Activated CD8-positive, alpha-beta memory T cell treated with anti-CD3 and anti-CD28 coated beads, Interleukin-2, amount 10 ng/mL, durations not matched to agents 7 days and 5 days (primary cell): ENCODE measurements around the gene TPRX2. TPM values are rescaled to one million over a fixed set of nuclear protein-coding genes. Genes with fewer than 3 reads are reported as not detected.

ENCODE experiments used
- ATAC-seq: fragments of 150-1000 bp; cut with Tn5 transposase; one replicate; pipeline ENCODE4 v1.10.0; 2021; ENCODE audit warnings: moderate library complexity
- CTCF ChIA-PET: fragments of 350-600 bp; sonication (Branson Sonifier 250); formaldehyde crosslinking; loops from one replicate; lab custom pipeline; 2021; ENCODE audit warnings: antibody characterized with exemption; lab: Charles Lee
- DNase-seq: peaks from one replicate; pipeline ENCODE4 v3.0.0-alpha.2; 2020
- H3K27ac Mint-ChIP-seq: one replicate; pipeline ENCODE4 v1.8.0; 2021; ENCODE audit warnings: mild to moderate bottlenecking, mixed read lengths
- H3K27me3 Mint-ChIP-seq: one replicate; pipeline ENCODE4 v1.8.0; 2021; ENCODE audit warnings: mixed read lengths
- H3K36me3 Mint-ChIP-seq: one replicate; pipeline ENCODE4 v1.8.0; 2021; ENCODE audit warnings: mild to moderate bottlenecking, mixed read lengths
- H3K4me1 Mint-ChIP-seq: one replicate; pipeline ENCODE4 v1.8.0; 2021; ENCODE audit warnings: mixed read lengths
- H3K4me3 Mint-ChIP-seq: one replicate; pipeline ENCODE4 v1.8.0; 2021; ENCODE audit warnings: mild to moderate bottlenecking, moderate library complexity, mixed read lengths
- H3K9me3 Mint-ChIP-seq: one replicate; pipeline ENCODE4 v1.8.0; 2022; ENCODE audit warnings: low read depth, mixed read lengths
- total RNA-seq, 2 experiments: library from RNA; stranded (reverse); gene quantifications; one replicate each; pipeline ENCODE4 v1.2.3, GENCODE V29; 2021

Gene TPRX2
- total RNA-seq, 2 experiments from 2014 or later = not detected

- H3K27ac Mint-ChIP-seq = no peak overlapping the region
- ATAC-seq = no peak
- peaks cover 3% of the 10 kb centered on the region for H3K9me3 Mint-ChIP-seq
- H3K36me3 Mint-ChIP-seq = no peaks in the 10 kb centered on the region
- peaks cover 7% of the 10 kb centered on the region for H3K27me3 Mint-ChIP-seq
- CTCF ChIA-PET = no interaction called here
- DNase-seq = no peak
- H3K4me3 Mint-ChIP-seq = no peak overlapping the region
- H3K4me1 Mint-ChIP-seq = no peaks in the 10 kb centered on the region
Measured at GRCh38 chr19:47881757-47882156, 22.7 kb downstream of the TPRX2 start.

- CTCF ChIA-PET = no interaction called here
- no peak overlapping the region for H3K27ac Mint-ChIP-seq
- H3K4me1 Mint-ChIP-seq = no peaks in the 10 kb centered on the region
- peaks cover 3% of the 10 kb centered on the region for H3K9me3 Mint-ChIP-seq
- DNase-seq (no peak), ATAC-seq (no peak)
- no peaks in the 10 kb centered on the region for H3K36me3 Mint-ChIP-seq
- H3K27me3 Mint-ChIP-seq = peaks cover 7% of the 10 kb centered on the region
- no peak overlapping the region for H3K4me3 Mint-ChIP-seq
Measured at GRCh38 chr19:47882890-47883289, 23.9 kb downstream of the TPRX2 start.

- H3K36me3 Mint-ChIP-seq = no peaks in the 10 kb centered on the region
- no peak overlapping the region for H3K27ac Mint-ChIP-seq
- ATAC-seq (no peak), DNase-seq (no peak)
- CTCF ChIA-PET = no interaction called here
- peaks cover 7% of the 10 kb centered on the region for H3K27me3 Mint-ChIP-seq
- no peaks in the 10 kb centered on the region for H3K4me1 Mint-ChIP-seq
- no peak overlapping the region for H3K4me3 Mint-ChIP-seq
- no peaks in the 10 kb centered on the region for H3K9me3 Mint-ChIP-seq
Measured at GRCh38 chr19:47885067-47885463, 26.0 kb downstream of the TPRX2 start.

- H3K9me3 Mint-ChIP-seq = no peaks in the 10 kb centered on the region
- no peaks in the 10 kb centered on the region for H3K36me3 Mint-ChIP-seq
- H3K27me3 Mint-ChIP-seq = peaks cover 7% of the 10 kb centered on the region
- CTCF ChIA-PET = no interaction called here
- DNase-seq (no peak), ATAC-seq (no peak)
- H3K27ac Mint-ChIP-seq = no peak within 1 kb of the TSS
- no peaks in the 10 kb centered on the region for H3K4me1 Mint-ChIP-seq
- H3K4me3 Mint-ChIP-seq = no peak within 1 kb of the TSS
Measured at GRCh38 chr19:47886010-47886559, 27.1 kb downstream of the TPRX2 start, which contains the start of gene SULT2A1. Gene SULT2A1 (minus strand): TSS chr19:47886315. CDS start chr19:47886257, 58 bp downstream.

- no peak for ATAC-seq
- Mint-ChIP-seq H3K27me3 (no peaks in the 10 kb centered on the region), H3K27ac (no peak overlapping the region)
Measured at GRCh38 chr19:47890865-47891621, 32.0 kb downstream of the TPRX2 start.

GRCh38 chr19:47891622-47891922, 32.5 kb downstream of the TPRX2 start:
- Mint-ChIP-seq H3K4me3 (no peak overlapping the region), H3K36me3 (no peaks in the 10 kb centered on the region), H3K9me3 (peaks cover 4% of the 10 kb centered on the region), H3K27ac (no peak overlapping the region), H3K27me3 (peaks cover 2% of the 10 kb centered on the region), H3K4me1 (no peaks in the 10 kb centered on the region)
- ATAC-seq = no peak
- CTCF ChIA-PET = interaction anchor here (1.6 kb wide), 1 partner anchor 17 kb away, joined by 4 read pairs; no protein-coding TSS in a partner anchor
- DNase-seq = no peak

More at GRCh38 chr19:47890865-47891621, 32.0 kb downstream of the TPRX2 start:
- DNase-seq = no peak
- H3K4me3 Mint-ChIP-seq = no peak overlapping the region
- H3K9me3 Mint-ChIP-seq = peaks cover 4% of the 10 kb centered on the region
- H3K4me1 Mint-ChIP-seq = no peaks in the 10 kb centered on the region
- H3K36me3 Mint-ChIP-seq = no peaks in the 10 kb centered on the region
- CTCF ChIA-PET = no interaction called here

- no peak for ATAC-seq
- DNase-seq = no peak
- H3K9me3 Mint-ChIP-seq = peaks cover 4% of the 10 kb centered on the region
- no peak overlapping the region for H3K27ac Mint-ChIP-seq
- H3K4me1 Mint-ChIP-seq = no peaks in the 10 kb centered on the region
- H3K27me3 Mint-ChIP-seq = peaks cover 2% of the 10 kb centered on the region
- H3K4me3 Mint-ChIP-seq = no peak overlapping the region
- CTCF ChIA-PET = interaction anchor here (1.1 to 1.6 kb wide), 2 partner anchors 18 to 23 kb away, joined by 3 to 4 read pairs; no protein-coding TSS in a partner anchor
- H3K36me3 Mint-ChIP-seq = no peaks in the 10 kb centered on the region
Measured at GRCh38 chr19:47891923-47892666, 33.1 kb downstream of the TPRX2 start.

- no peak overlapping the region for H3K4me3 Mint-ChIP-seq
- CTCF ChIA-PET = no interaction called here
- no peak overlapping the region for H3K27ac Mint-ChIP-seq
- no peaks in the 10 kb centered on the region for H3K4me1 Mint-ChIP-seq
- H3K27me3 Mint-ChIP-seq = peaks cover 2% of the 10 kb centered on the region
- ATAC-seq = no peak
- no peaks in the 10 kb centered on the region for H3K36me3 Mint-ChIP-seq
- H3K9me3 Mint-ChIP-seq = peaks cover 4% of the 10 kb centered on the region
- no peak for DNase-seq
Measured at GRCh38 chr19:47895165-47895782, 36.2 kb downstream of the TPRX2 start.

- DNase-seq (no peak), ATAC-seq (no peak)
- Mint-ChIP-seq H3K4me1 (no peaks in the 10 kb centered on the region), H3K9me3 (peaks cover 4% of the 10 kb centered on the region), H3K27ac (no peak overlapping the region), H3K36me3 (no peaks in the 10 kb centered on the region), H3K4me3 (no peak overlapping the region), H3K27me3 (peaks cover 2% of the 10 kb centered on the region)
- CTCF ChIA-PET = no interaction called here
Measured at GRCh38 chr19:47896019-47896418, 37.0 kb downstream of the TPRX2 start.

GRCh38 chr19:47896773-47897172, 37.7 kb downstream of the TPRX2 start:
- H3K4me1 Mint-ChIP-seq = no peaks in the 10 kb centered on the region
- CTCF ChIA-PET = no interaction called here
- H3K36me3 Mint-ChIP-seq = no peaks in the 10 kb centered on the region
- H3K27me3 Mint-ChIP-seq = peaks cover 2% of the 10 kb centered on the region
- no peak overlapping the region for H3K4me3 Mint-ChIP-seq
- no peak overlapping the region for H3K27ac Mint-ChIP-seq
- DNase-seq = no peak
- H3K9me3 Mint-ChIP-seq = peaks cover 4% of the 10 kb centered on the region
- no peak for ATAC-seq

GRCh38 chr19:47897861-47898260, 38.8 kb downstream of the TPRX2 start:
- H3K4me1 Mint-ChIP-seq = no peaks in the 10 kb centered on the region
- H3K36me3 Mint-ChIP-seq = no peaks in the 10 kb centered on the region
- H3K9me3 Mint-ChIP-seq = no peaks in the 10 kb centered on the region
- CTCF ChIA-PET = no interaction called here
- no peak overlapping the region for H3K4me3 Mint-ChIP-seq
- DNase-seq (no peak), ATAC-seq (no peak)
- H3K27me3 Mint-ChIP-seq = peaks cover 8% of the 10 kb centered on the region
- no peak overlapping the region for H3K27ac Mint-ChIP-seq

GRCh38 chr19:47899335-47899734, 40.3 kb downstream of the TPRX2 start:
- CTCF ChIA-PET = no interaction called here

GRCh38 chr19:47901370-47901769, 42.3 kb downstream of the TPRX2 start:
- CTCF ChIA-PET = no interaction called here
- peaks cover 7% of the 10 kb centered on the region for H3K27me3 Mint-ChIP-seq
- no peaks in the 10 kb centered on the region for H3K36me3 Mint-ChIP-seq
- no peak overlapping the region for H3K27ac Mint-ChIP-seq
- no peak overlapping the region for H3K4me3 Mint-ChIP-seq
- no peak for ATAC-seq
- DNase-seq = no peak
- no peaks in the 10 kb centered on the region for H3K9me3 Mint-ChIP-seq
- no peaks in the 10 kb centered on the region for H3K4me1 Mint-ChIP-seq

More at GRCh38 chr19:47899335-47899734, 40.3 kb downstream of the TPRX2 start:
- H3K4me1 Mint-ChIP-seq = no peaks in the 10 kb centered on the region
- H3K27me3 Mint-ChIP-seq = peaks cover 8% of the 10 kb centered on the region
- no peak for DNase-seq
- H3K4me3 Mint-ChIP-seq = no peak overlapping the region
- H3K27ac Mint-ChIP-seq = no peak overlapping the region
- no peak for ATAC-seq
- no peaks in the 10 kb centered on the region for H3K36me3 Mint-ChIP-seq
- H3K9me3 Mint-ChIP-seq = no peaks in the 10 kb centered on the region
